BE2C (cell line): ENCODE measurements around the gene ITGB2.

Experiments used
- DNase-seq: peaks from one replicate; pipeline ENCODE4 v3.0.0-alpha.2; 2020
- H3K27me3 ChIP-seq: fragments of 250-450 bp; sonication (Bioruptor Pico); 2 replicates; pipeline ENCODE4 v1.5.1; 2020; ENCODE audit warnings: mild to moderate bottlenecking
- H3K36me3 ChIP-seq: fragments of 250-450 bp; sonication (Bioruptor Pico); 2 replicates; pipeline ENCODE4 v1.5.1; 2020; ENCODE audit warnings: mild to moderate bottlenecking
- H3K4me1 ChIP-seq: fragments of 250-450 bp; sonication (Bioruptor Pico); 2 replicates; pipeline ENCODE4 v1.5.1; 2020
- H3K4me3 ChIP-seq: 2 replicates; pipeline ENCODE4 v1.5.1; 2011; ENCODE audit warnings: low read depth, low read length
- H3K9me3 ChIP-seq: fragments of 250-450 bp; sonication (Bioruptor Pico); 2 replicates; pipeline ENCODE4 v1.5.1; 2020
- CTCF ChIP-seq: IDR thresholded peaks from 2 replicates; pipeline ENCODE4 v1.5.1; 2012; ENCODE audit warnings: mild to moderate bottlenecking, low read depth, low read length

The ITGB2 gene

GRCh38 chr21:44905728-44906090 is 15.0 kb downstream of the ITGB2 start:
- Histone ChIP-seq H3K4me3 (no peak overlapping the region), H3K4me1 (no peaks in the 10 kb centered on the region), H3K27me3 (no peaks in the 10 kb centered on the region), H3K36me3 (no peaks in the 10 kb centered on the region), H3K9me3 (no peaks in the 10 kb centered on the region)
- no peak for TF ChIP-seq CTCF
- DNase-seq: no peak

- Histone ChIP-seq H3K4me1 (no peaks in the 10 kb centered on the region), H3K9me3 (no peaks in the 10 kb centered on the region), H3K27me3 (no peaks in the 10 kb centered on the region), H3K36me3 (no peaks in the 10 kb centered on the region), H3K4me3 (no peak overlapping the region)
- DNase-seq: no peak
- TF ChIP-seq CTCF: no peak
Measured at GRCh38 chr21:44905016-44905727, 15.5 kb downstream of the ITGB2 start.

- no peaks in the 10 kb centered on the region for H3K27me3 ChIP-seq
- no peaks in the 10 kb centered on the region for H3K9me3 ChIP-seq
- no peak for TF ChIP-seq CTCF
- H3K36me3 ChIP-seq: no peaks in the 10 kb centered on the region
- no peak overlapping the region for H3K4me3 ChIP-seq
- no peaks in the 10 kb centered on the region for H3K4me1 ChIP-seq
- DNase-seq: no peak
Measured at GRCh38 chr21:44904141-44904923, 16.4 kb downstream of the ITGB2 start.

GRCh38 chr21:44903689-44904088 is 17.0 kb downstream of the ITGB2 start:
- H3K4me3 ChIP-seq: no peak overlapping the region
- DNase-seq: no peak
- no peaks in the 10 kb centered on the region for H3K27me3 ChIP-seq
- H3K9me3 ChIP-seq: no peaks in the 10 kb centered on the region
- no peaks in the 10 kb centered on the region for H3K36me3 ChIP-seq
- TF ChIP-seq CTCF: no peak
- no peaks in the 10 kb centered on the region for H3K4me1 ChIP-seq

- H3K4me1 ChIP-seq: no peaks in the 10 kb centered on the region
- no peak for TF ChIP-seq CTCF
- H3K9me3 ChIP-seq: no peaks in the 10 kb centered on the region
- H3K27me3 ChIP-seq: no peaks in the 10 kb centered on the region
- no peaks in the 10 kb centered on the region for H3K36me3 ChIP-seq
- DNase-seq: no peak
- no peak overlapping the region for H3K4me3 ChIP-seq
Measured at GRCh38 chr21:44903050-44903685, 17.5 kb downstream of the ITGB2 start.
